K562 (cell line): ENCODE measurements around the gene MINK1. TPM values are rescaled to one million over a fixed set of nuclear protein-coding genes. Genes with fewer than 3 reads are reported as not detected.

Experiments
- ATAC-seq: fragments of 200-7000 bp; cut with Tn5 transposase; 3 replicates; pipeline ENCODE4 v1.9.1; 2020; ENCODE audit warnings: moderate library complexity
- BruUV-seq: library from RNA; stranded (reverse); fragments of 400-500 nt; replicated peaks from 2 replicates; lab custom pipeline; 2021; lab: Mats Ljungman, UMichigan
- CTCF ChIA-PET: fragments of 300-600 bp; formaldehyde crosslinking; extraction: SDS; loops from one replicate; lab custom pipeline; 2021; ENCODE audit warnings: low intra/inter-chr PET ratio; lab: Yijun Ruan, JAX
- POLR2A ChIA-PET: fragments of 300-600, 350-650 bp; sonication (Branson Sonifier 250); formaldehyde crosslinking; extraction: SDS; loops from one replicate; lab custom pipeline; 2021; ENCODE audit warnings: antibody characterized with exemption, inconsistent platforms; lab: Yijun Ruan, JAX
- DNase-seq, 4 experiments: peaks; one replicate each; pipeline versions ENCODE4 v3.0.0 to v3.0.0-alpha.2; 2011 to 2018; ENCODE audit warnings: low spot score in 3 of 4, mixed read lengths in 3 of 4; ENCODE audit errors: extremely low read depth in 1 of 4
- FAIRE-seq: peaks from 2 replicates; lab custom pipeline; 2011; peaks lifted over from hg19 to GRCh38; lab: Jason Lieb, UNC
- H2AFZ ChIP-seq: 2 replicates; pipeline ENCODE4 v1.6.0; 2011; ENCODE audit warnings: low read depth, low read length, control low read depth, inconsistent platforms
- H3K27ac ChIP-seq: fragments of 200-600 bp; 3 replicates; pipeline ENCODE4 v1.8.0; 2011; ENCODE audit warnings: low read depth, mild to moderate bottlenecking, control low read depth, inconsistent platforms, low read length, moderate library complexity, mixed read lengths; ENCODE audit errors: extremely low read depth
- H3K27me3 ChIP-seq, 2 experiments: fragments of 300-600 bp in 1 of 2; 2 replicates in 1 of 2; 3 replicates in 1 of 2; pipeline versions ENCODE4 v1.6.0 to v1.8.0; 2011; ENCODE audit warnings: inconsistent platforms in 2 of 2, low read length in 2 of 2, mild to moderate bottlenecking in 1 of 2, mixed read lengths in 1 of 2, moderate library complexity in 1 of 2; ENCODE audit not compliant: control insufficient read depth in 2 of 2, insufficient read depth in 2 of 2
- H3K36me3 ChIP-seq: fragments of 300-600 bp; 3 replicates; pipeline ENCODE4 v1.8.0; 2011; ENCODE audit warnings: mild to moderate bottlenecking, low read length, inconsistent platforms; ENCODE audit not compliant: control insufficient read depth, insufficient read depth
- H3K4me1 ChIP-seq, 2 experiments: fragments of 200-600 bp in 1 of 2; replicated peaks in 1 of 2; 2 replicates in 1 of 2; 3 replicates in 1 of 2; pipeline versions ENCODE4 v1.5.1 to v1.8.0; 2011; ENCODE audit warnings: inconsistent platforms in 2 of 2, low read length in 2 of 2, mild to moderate bottlenecking in 1 of 2, mixed read lengths in 1 of 2, moderate library complexity in 1 of 2; ENCODE audit not compliant: control insufficient read depth in 2 of 2, insufficient read depth in 2 of 2
- H3K4me2 ChIP-seq: 2 replicates; pipeline ENCODE4 v1.6.1; 2011; ENCODE audit warnings: low read length, control low read depth, inconsistent platforms, mixed read lengths; ENCODE audit not compliant: insufficient read depth
- H3K4me3 ChIP-seq: fragments of 200-600 bp; sonication (generic), shearing (Covaris generic); 2 replicates; pipeline ENCODE4 v1.5.1; 2016; ENCODE audit warnings: control low read depth, inconsistent platforms
- H3K79me2 ChIP-seq: fragments of 200-600 bp; 3 replicates; pipeline ENCODE4 v1.8.0; 2011; ENCODE audit warnings: low read length, inconsistent platforms; ENCODE audit not compliant: control insufficient read depth, insufficient read depth
- H3K9ac ChIP-seq, 2 experiments: 2 replicates each; pipeline versions ENCODE4 v1.6.0 to v1.6.1; 2011; ENCODE audit warnings: low read depth in 2 of 2, low read length in 2 of 2, control low read depth in 1 of 2, inconsistent platforms in 1 of 2, mild to moderate bottlenecking in 1 of 2, mixed read lengths in 1 of 2; ENCODE audit not compliant: insufficient read depth in 1 of 2
- H3K9me1 ChIP-seq: one replicate; pipeline ENCODE4 v1.6.0; 2011; ENCODE audit warnings: inconsistent platforms, mild to moderate bottlenecking, low read length, moderate library complexity; ENCODE audit not compliant: control insufficient read depth, insufficient read depth
- H3K9me3 ChIP-seq: replicated peaks from 2 replicates; pipeline ENCODE4 v1.5.1; 2011; ENCODE audit warnings: low read depth, low read length, inconsistent platforms; ENCODE audit not compliant: control insufficient read depth, insufficient read depth
- H4K20me1 ChIP-seq: replicated peaks from 2 replicates; pipeline ENCODE4 v1.6.1; 2011; ENCODE audit warnings: low read length, inconsistent platforms, mixed read lengths; ENCODE audit not compliant: control insufficient read depth, insufficient read depth
- CEBPB ChIP-seq: fragments of 450-650 bp; IDR thresholded peaks from 2 replicates; pipeline ENCODE4 v1.6.1; 2016; ENCODE audit warnings: missing genetic modification characterization, missing compliant biosample characterization
- CHD2 ChIP-seq: IDR thresholded peaks from 2 replicates; pipeline ENCODE4 v1.6.1; 2011; ENCODE audit warnings: low read depth, low read length
- LARP7 ChIP-seq: fragments of 450-650 bp; IDR thresholded peaks from 2 replicates; pipeline ENCODE4 v1.6.1; 2016
- MYNN ChIP-seq, 2 experiments: sonication (generic); formaldehyde crosslinking in 1 of 2; IDR thresholded peaks; 2 replicates each; pipeline versions ENCODE4 v1.5.0 to v1.6.1; 2016 to 2020; ENCODE audit warnings: antibody characterized with exemption in 1 of 2, missing genetic modification reagents in 1 of 2
- ZNF212 ChIP-seq: fragments of 450-650 bp; formaldehyde crosslinking; IDR thresholded peaks from 2 replicates; pipeline ENCODE4 v1.4.0; 2020; ENCODE audit warnings: mild to moderate bottlenecking
- ZNF354B ChIP-seq: fragments of 250-450 bp; sonication (Bioruptor Pico); IDR thresholded peaks from 2 replicates; pipeline ENCODE4 v1.4.0; 2020
- ZNF57 ChIP-seq: fragments of 450-650 bp; formaldehyde crosslinking; IDR thresholded peaks from 2 replicates; pipeline ENCODE4 v1.4.0; 2020; ENCODE audit warnings: mild to moderate bottlenecking, moderate library complexity
- ZZZ3 ChIP-seq: fragments of 450-650 bp; IDR thresholded peaks from 2 replicates; pipeline ENCODE4 v1.6.1; 2016; ENCODE audit warnings: antibody characterized with exemption, mild to moderate bottlenecking, moderate library complexity
- WGBS: fragments of 100-300 bp; shearing (Covaris generic); methylation state at CpG from one replicate; pipeline ENCODE4 v1.1.6; 2016; ENCODE audit warnings: low coverage, mixed read lengths; ENCODE audit not compliant: insufficient coverage; ENCODE audit errors: missing lambda C conversion rate; 5-methylcytosine and 5-hydroxymethylcytosine counted together
- in situ Hi-C: fragments of 300-500 bp; cut with MboI; formaldehyde crosslinking; loops from 4 replicates; pipeline ENCODE4 v1.15.0; 2018; ENCODE audit warnings: inconsistent platforms, mixed read lengths
- intact Hi-C: fragments of 100-400 bp; cut with micrococcal nuclease; formaldehyde crosslinking; loops from 2 replicates; pipeline ENCODE4 v1.14.2; 2022
- polyA plus RNA-seq, 8 experiments: library from polyadenylated mRNA; depleted of rRNA in 4 of 8; stranded (reverse) in 5 of 8; unstranded in 3 of 8; fragments of >200 nt; fragmentation: Nextera tagmentation in 2 of 8; fragmentation: Illumina TruSeq in 1 of 8; extraction: Ambion mirVana in 2 of 8; extraction: Trizol in 1 of 8; gene quantifications; 2 replicates each; pipeline versions ENCODE4 v1.2.1 to v1.2.3, GENCODE V29; 2011 to 2014; ENCODE audit warnings: inconsistent platforms in 1 of 8, missing spikeins in 1 of 8
- total RNA-seq, 7 experiments: library from RNA; depleted of rRNA in 6 of 7; stranded (reverse); fragments of >200 nt in 6 of 7; fragmentation: Illumina TruSeq in 2 of 7; extraction: Trizol in 2 of 7; gene quantifications; 2 replicates each; pipeline versions ENCODE4 v1.2.1 to v1.2.3, GENCODE V29; 2011 to 2021; ENCODE audit warnings: low replicate concordance in 1 of 7
- TF ChIP-seq, protein P1 (sequence below): fragments of 450-650 bp; IDR thresholded peaks from 2 replicates; pipeline ENCODE4 v1.6.1; 2016; ENCODE audit warnings: antibody characterized with exemption

The MINK1 gene
- total and polyA plus RNA-seq, 9 of the 15 experiments (the other 6 are each of a cell fraction or from before 2014, with no cell fraction given), result 0.11 to 54.2 (median 14.9) TPM

DNA sequence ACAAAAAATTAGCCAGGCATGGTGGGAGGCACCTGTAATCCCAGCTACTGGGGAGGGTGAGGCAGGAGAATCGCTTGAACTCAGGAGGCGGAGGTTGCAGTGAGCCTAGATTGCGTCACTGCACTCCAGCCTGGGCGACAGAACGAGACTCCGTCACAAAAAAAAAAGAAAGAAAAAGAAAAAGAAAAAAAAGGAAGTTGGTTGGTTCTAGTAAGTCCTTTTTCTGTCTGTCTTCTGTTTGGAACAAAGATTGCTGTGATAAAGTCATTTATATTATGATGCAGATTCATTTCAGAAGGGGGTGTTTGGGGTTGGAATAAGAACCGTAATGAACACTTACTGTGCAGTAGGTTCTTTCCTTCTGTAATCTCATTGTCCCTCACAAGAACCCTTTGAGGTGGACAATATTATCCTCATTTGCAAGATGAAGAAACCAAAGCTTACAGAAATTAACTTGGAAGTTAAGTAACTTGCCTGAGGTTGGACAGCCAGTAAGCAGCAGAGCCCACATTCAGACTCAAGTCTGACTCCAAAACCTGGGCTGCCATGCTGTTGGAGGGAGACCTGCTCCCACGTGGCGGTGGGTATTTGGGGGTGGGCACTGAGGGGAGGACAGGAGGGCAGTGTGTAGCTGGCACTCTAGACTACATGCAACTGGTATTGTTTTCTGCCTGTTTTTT lies 10.3 kb downstream of the MINK1 start:
- ATAC-seq, result no peak

DNA sequence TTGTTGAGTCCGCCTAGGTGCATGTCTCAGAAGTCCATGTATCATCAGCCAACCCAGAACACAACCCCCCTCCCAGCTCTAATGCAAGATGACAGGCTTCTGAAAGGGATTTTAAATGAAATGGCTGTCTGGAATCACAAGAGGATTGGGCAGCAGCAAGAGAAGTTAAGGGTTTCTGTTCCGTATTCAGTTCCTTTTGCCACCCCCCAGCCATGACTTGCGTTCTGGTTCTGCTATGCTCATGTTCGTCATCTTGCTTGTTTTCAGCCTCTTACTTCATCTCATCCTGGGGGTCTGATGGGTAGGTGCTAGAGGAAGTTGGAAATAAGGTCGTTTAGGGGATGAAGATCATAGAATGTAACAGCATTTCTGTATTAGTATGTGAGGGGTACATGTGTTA lies 12.0 kb downstream of the MINK1 start:
- H4K20me1 ChIP-seq, result peaks cover 10% of the 10 kb centered on the region; the same call in 1 of the 2 replicates
- BruUV-seq, result no TSS peak
- TF ChIP-seq ZZZ3 (no peak), ZNF57 (CRISPR knock-in tag) (no peak), ZNF354B (CRISPR knock-in tag) (no peak), LARP7 (no peak), CHD2 (no peak), MYNN (IDR thresholded peaks at IDR 0.05) (no peak), MYNN (CRISPR knock-in tag; IDR thresholded peaks at IDR 0.05) (no peak)
- TF ChIP-seq, protein P1, sequence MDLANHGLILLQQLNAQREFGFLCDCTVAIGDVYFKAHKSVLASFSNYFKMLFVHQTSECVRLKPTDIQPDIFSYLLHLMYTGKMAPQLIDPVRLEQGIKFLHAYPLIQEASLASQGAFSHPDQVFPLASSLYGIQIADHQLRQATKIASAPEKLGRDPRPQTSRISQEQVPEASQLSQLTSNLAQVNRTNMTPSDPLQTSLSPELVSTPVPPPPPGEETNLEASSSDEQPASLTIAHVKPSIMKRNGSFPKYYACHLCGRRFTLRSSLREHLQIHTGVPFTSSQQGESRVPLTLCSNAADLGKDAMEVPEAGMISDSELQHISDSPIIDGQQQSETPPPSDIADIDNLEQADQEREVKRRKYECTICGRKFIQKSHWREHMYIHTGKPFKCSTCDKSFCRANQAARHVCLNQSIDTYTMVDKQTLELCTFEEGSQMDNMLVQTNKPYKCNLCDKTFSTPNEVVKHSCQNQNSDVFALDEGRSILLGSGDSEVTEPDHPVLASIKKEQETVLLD, result no peak
- intact Hi-C loops (no loop called here), in situ Hi-C loops (no loop called here)
- ChIA-PET POLR2A (no interaction called here), CTCF (no interaction called here)
- peaks cover 12 to 19% of the 10 kb centered on the region in 2 experiments for H3K4me1 ChIP-seq
- peaks cover 35% of the 10 kb centered on the region; the same call in 2 of the 3 replicates for H3K36me3 ChIP-seq
- DNase-seq, result no peak
- no peaks in the 10 kb centered on the region for H3K9me3 ChIP-seq
- H2AFZ ChIP-seq, result no peak overlapping the region
- H3K4me2 ChIP-seq, result no peak overlapping the region
- no peaks in the 10 kb centered on the region for H3K27me3 ChIP-seq
- FAIRE-seq, result no peak
- no peak overlapping the region for H3K27ac ChIP-seq
- WGBS, result 94% methylated on average over 4 of the region's 5 CpGs
- H3K9ac ChIP-seq, result no peak overlapping the region
- H3K9me1 ChIP-seq, result peaks cover 3% of the 10 kb centered on the region
- no peak for ATAC-seq
- peaks cover 84% of the 10 kb centered on the region for H3K79me2 ChIP-seq
- no peak overlapping the region for H3K4me3 ChIP-seq

More for the DNA sequence above, 10.3 kb downstream of the MINK1 start:
- WGBS, result 83% methylated on average over 4 of the region's 9 CpGs
- ChIA-PET POLR2A (no interaction called here), CTCF (no interaction called here)
- in situ Hi-C loops (no loop called here), intact Hi-C loops (no loop called here)
- H3K27me3 ChIP-seq, result no peaks in the 10 kb centered on the region
- no peaks in the 10 kb centered on the region for H3K9me3 ChIP-seq
- no peak for FAIRE-seq
- DNase-seq, result no peak
- no TSS peak for BruUV-seq
- H3K4me3 ChIP-seq, result no peak overlapping the region
- H4K20me1 ChIP-seq, result peaks cover 10% of the 10 kb centered on the region; the same call in 1 of the 2 replicates
- peaks cover 35% of the 10 kb centered on the region; the same call in 2 of the 3 replicates for H3K36me3 ChIP-seq
- TF ChIP-seq CEBPB (tag) (0 out of 2 replicates have a peak, but pooled peaks have one; percentile 27), ZNF212 (no peak)
- TF ChIP-seq, all 486 proteins: peak for 1
- Histone ChIP-seq H3K79me2 (peaks cover 86% of the 10 kb centered on the region), H3K9ac (no peak overlapping the region), H3K27ac (no peak overlapping the region), H3K9me1 (peaks cover 3% of the 10 kb centered on the region), H2AFZ (no peak overlapping the region), H3K4me1 (peaks cover 23 to 26% of the 10 kb centered on the region in 2 experiments), H3K4me2 (no peak overlapping the region)
